ENCODE data around the gene BPTF.
"Not testable (repeated sequence)": the region's sequence is repeated elsewhere in the genome, so short reads cannot be mapped to it uniquely, and the experiment has no call there.

BPTF gene

GRCh38 chr17:67824735-67825626, at the start of gene BPTF:
Gene BPTF, plus strand, starts transcription at chr17:67825503. Its CDS starts 222 bp downstream, at chr17:67825725.
- peak; percentile 92 for DNase-seq

GRCh38 chr17:67779098-67779672, 46.1 kb upstream of the BPTF start:
- DNase-seq: no peak

GRCh38 chr17:67784364-67785121, 40.8 kb upstream of the BPTF start:
- DNase-seq: no peak

- DNase-seq: no peak
These were observed 40.2 kb upstream of the BPTF start for GRCh38 chr17:67785122-67785477.

- DNase-seq: no peak
These were observed 39.8 kb upstream of the BPTF start for GRCh38 chr17:67785504-67785903.

- DNase-seq: no peak
These were observed 24.8 kb upstream of the BPTF start for GRCh38 chr17:67800495-67800928.

- no peak for DNase-seq
These were observed 23.6 kb upstream of the BPTF start for GRCh38 chr17:67801626-67802175.

GRCh38 chr17:67810464-67810863, 14.8 kb upstream of the BPTF start:
- no peak for DNase-seq

GRCh38 chr17:67812380-67812779, 12.9 kb upstream of the BPTF start:
- DNase-seq: not testable (repeated sequence)

GRCh38 chr17:67813803-67814180, 11.5 kb upstream of the BPTF start:
- DNase-seq: no peak

- no peak for DNase-seq
These were observed 6.9 kb upstream of the BPTF start for GRCh38 chr17:67818110-67819002.

GRCh38 chr17:67819722-67820121, 5.6 kb upstream of the BPTF start:
- DNase-seq: no peak

- no peak for DNase-seq
These were observed 3.4 kb upstream of the BPTF start for GRCh38 chr17:67821871-67822367.

- peak; percentile 49 for DNase-seq
These were observed 611 bp downstream of the BPTF start for GRCh38 chr17:67825627-67826601.

GRCh38 chr17:67829331-67829730, 4.0 kb downstream of the BPTF start:
- no peak for DNase-seq

GRCh38 chr17:67830440-67830839, 5.1 kb downstream of the BPTF start:
- no peak for DNase-seq

- no peak for DNase-seq
These were observed 6.0 kb downstream of the BPTF start for GRCh38 chr17:67831268-67831667.

GRCh38 chr17:67833134-67833533, 7.8 kb downstream of the BPTF start:
- no peak for DNase-seq

- DNase-seq: no peak
These were observed 8.8 kb downstream of the BPTF start for GRCh38 chr17:67833946-67834631.

- DNase-seq: no peak
These were observed 9.3 kb downstream of the BPTF start for GRCh38 chr17:67834634-67835033.

Data from NCI-H2171 (cell line).